Measurements from ENCODE around the gene KHNYN.
"Not testable (repeated sequence)": the region's sequence is repeated elsewhere in the genome, so short reads cannot be mapped to it uniquely, and the experiment has no call there.

The KHNYN gene

GRCh38 chr14:24439257-24439656 is 9.5 kb downstream of the KHNYN start:
- no peak for DNase-seq

- no peak for DNase-seq
Measured at GRCh38 chr14:24439830-24440605, 10.3 kb downstream of the KHNYN start.

- no peak for DNase-seq
Measured at GRCh38 chr14:24440606-24441399, 11.0 kb downstream of the KHNYN start.

- DNase-seq = no peak
Measured at GRCh38 chr14:24441485-24441884, 11.7 kb downstream of the KHNYN start.

GRCh38 chr14:24441904-24442239 is 12.1 kb downstream of the KHNYN start:
- no peak for DNase-seq

- peak; percentile 100 for DNase-seq
Measured at GRCh38 chr14:24442240-24443052, 12.7 kb downstream of the KHNYN start, which contains the start of gene SDR39U1. Gene SDR39U1 (minus strand): TSS chr14:24442776. CDS start chr14:24442769, 7 bp downstream.

GRCh38 chr14:24443053-24443665 is 13.4 kb downstream of the KHNYN start:
- no peak for DNase-seq

- not testable (repeated sequence) for DNase-seq
Measured at GRCh38 chr14:24450828-24451227, 21.1 kb downstream of the KHNYN start.

GRCh38 chr14:24456980-24457379 is 27.2 kb downstream of the KHNYN start:
- DNase-seq = peak; percentile 43

- no peak for DNase-seq
Measured at GRCh38 chr14:24458736-24459135, 29.0 kb downstream of the KHNYN start.

- no peak for DNase-seq
Measured at GRCh38 chr14:24459331-24459730, 29.6 kb downstream of the KHNYN start.

- no peak for DNase-seq
Measured at GRCh38 chr14:24461336-24461735, 31.6 kb downstream of the KHNYN start.

- no peak for DNase-seq
Measured at GRCh38 chr14:24463017-24463883, 33.5 kb downstream of the KHNYN start.

GRCh38 chr14:24463884-24464785 is 34.4 kb downstream of the KHNYN start:
- DNase-seq = no peak

GRCh38 chr14:24465368-24465767 is 35.6 kb downstream of the KHNYN start:
- DNase-seq = no peak

- no peak for DNase-seq
Measured at GRCh38 chr14:24465805-24466204, 36.1 kb downstream of the KHNYN start.

GRCh38 chr14:24470450-24470849 is 40.7 kb downstream of the KHNYN start:
- not testable (repeated sequence) for DNase-seq

- DNase-seq = no peak
Measured at GRCh38 chr14:24473211-24473610, 43.5 kb downstream of the KHNYN start.

GRCh38 chr14:24475261-24475660 is 45.5 kb downstream of the KHNYN start:
- DNase-seq = no peak

GRCh38 chr14:24479999-24480398 is 50.2 kb downstream of the KHNYN start:
- not testable (repeated sequence) for DNase-seq

Measured in hematopoietic multipotent progenitor cell treated with erythropoietin and hydrocortisone succinate and interleukin-3 and kit ligand, for 8 days (in vitro differentiated cells).